Measurements from ENCODE around the gene SLC8A1. TPM values are rescaled to one million over a fixed set of nuclear protein-coding genes. Genes with fewer than 3 reads are reported as not detected.
A peak's percentile ranks its signal among the peaks of the same experiment; 100 is the strongest.

Gene SLC8A1
- total and polyA plus RNA-seq, 10 of the 15 experiments (the other 5 are each of a cell fraction or from before 2014, with no cell fraction given) = under 0.01 to 1.2 (median 0.01) TPM; not detected in 3

DNA sequence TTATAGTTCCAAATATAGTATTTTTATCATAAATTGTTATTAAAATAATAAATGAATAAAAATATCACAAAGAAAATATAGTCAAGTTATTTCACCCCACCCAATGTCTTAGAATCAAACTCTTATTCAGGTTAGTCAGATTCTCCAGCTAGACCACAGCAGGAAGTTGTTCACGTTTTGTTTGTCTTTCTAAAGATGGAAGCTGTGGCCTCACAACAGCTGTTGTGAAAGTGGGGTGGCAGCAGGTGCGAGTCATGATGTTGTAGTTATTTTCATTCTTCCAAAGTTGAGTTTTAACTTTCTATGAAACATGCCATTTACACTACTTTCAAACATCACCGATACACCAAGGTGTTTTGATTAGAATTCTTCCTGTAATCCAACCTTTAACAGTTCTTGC is 272.9 kb downstream of the SLC8A1 start:
- no peaks in the 10 kb centered on the region for H3K9me3 ChIP-seq (replicated peaks; ENCODE audit: control insufficient read depth, insufficient read depth, low read length)
- no peaks in the 10 kb centered on the region for H3K27me3 ChIP-seq (replicated peaks in 1 of 2; ENCODE audit: control insufficient read depth in 2 of 2, insufficient read depth in 2 of 2, low read length in 1 of 2)
- H3K36me3 ChIP-seq (ENCODE audit: control insufficient read depth in 2 of 2, insufficient read depth in 2 of 2, low read length in 1 of 2) = no peaks in the 10 kb centered on the region
- intact Hi-C loops (cut with micrococcal nuclease; ENCODE audit: unreplicated experiment) = no loop called here
- no peak for TF ChIP-seq NRF1 (conservative IDR thresholded peaks at IDR 0.05; ENCODE audit: low read depth, low read length)
- TF ChIP-seq YY1 (IDR thresholded peaks at IDR 0.05; ENCODE audit: low read depth, low read length) = no peak
- TF ChIP-seq MYB (IDR thresholded peaks at IDR 0.05; ENCODE audit: borderline replicate concordance, low read depth, low read length) = no peak
- no peak for TF ChIP-seq RUNX3 (IDR thresholded peaks at IDR 0.05; ENCODE audit: low read length)
- TF ChIP-seq PRDM15 (CRISPR knock-in tag; IDR thresholded peaks at IDR 0.05) = no peak
- no peak for TF ChIP-seq STAT3 (IDR thresholded peaks at IDR 0.05; ENCODE audit: low read depth, low read length)
- TF ChIP-seq IRF4 (IDR thresholded peaks at IDR 0.05; ENCODE audit: low read depth, low read length) = no peak
- TF ChIP-seq SRF (IDR thresholded peaks at IDR 0.05; ENCODE audit: low read depth in 2 of 2, low read length in 2 of 2) = no peak
- TF ChIP-seq, protein P1, sequence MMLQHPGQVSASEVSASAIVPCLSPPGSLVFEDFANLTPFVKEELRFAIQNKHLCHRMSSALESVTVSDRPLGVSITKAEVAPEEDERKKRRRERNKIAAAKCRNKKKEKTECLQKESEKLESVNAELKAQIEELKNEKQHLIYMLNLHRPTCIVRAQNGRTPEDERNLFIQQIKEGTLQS (IDR thresholded peaks at IDR 0.05; ENCODE audit: borderline replicate concordance, extremely low read depth, low read depth, low read length) = no peak
- no peak for TF ChIP-seq BCL11A (IDR thresholded peaks at IDR 0.05; ENCODE audit: low read depth, low read length)
- no peak for TF ChIP-seq NFYB (IDR thresholded peaks at IDR 0.05; ENCODE audit: insufficient read depth, low read depth, low read length)
- TF ChIP-seq CBX3 (IDR thresholded peaks at IDR 0.05; ENCODE audit: borderline replicate concordance, low read depth) = no peak
- TF ChIP-seq BHLHE40 (IDR thresholded peaks at IDR 0.05; ENCODE audit: borderline replicate concordance in 1 of 2, low read depth in 2 of 2, low read length in 1 of 2) = no peak
- TF ChIP-seq, protein P2, sequence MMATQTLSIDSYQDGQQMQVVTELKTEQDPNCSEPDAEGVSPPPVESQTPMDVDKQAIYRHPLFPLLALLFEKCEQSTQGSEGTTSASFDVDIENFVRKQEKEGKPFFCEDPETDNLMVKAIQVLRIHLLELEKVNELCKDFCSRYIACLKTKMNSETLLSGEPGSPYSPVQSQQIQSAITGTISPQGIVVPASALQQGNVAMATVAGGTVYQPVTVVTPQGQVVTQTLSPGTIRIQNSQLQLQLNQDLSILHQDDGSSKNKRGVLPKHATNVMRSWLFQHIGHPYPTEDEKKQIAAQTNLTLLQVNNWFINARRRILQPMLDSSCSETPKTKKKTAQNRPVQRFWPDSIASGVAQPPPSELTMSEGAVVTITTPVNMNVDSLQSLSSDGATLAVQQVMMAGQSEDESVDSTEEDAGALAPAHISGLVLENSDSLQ (IDR thresholded peaks at IDR 0.05) = no peak
- no peaks in the 10 kb centered on the region for H3K4me1 ChIP-seq (ENCODE audit: control insufficient read depth, insufficient read depth, low read length)
- H3K4me2 ChIP-seq (ENCODE audit: control insufficient read depth, insufficient read depth) = no peak overlapping the region
- H3K27ac ChIP-seq (ENCODE audit: control insufficient read depth, insufficient read depth) = no peak overlapping the region
- no TSS peak for BruUV-seq (replicated peaks)
- SMC1A ChIA-PET (ENCODE audit: uncharacterized antibody, unreplicated experiment) = interaction anchor here (0.6 to 1.3 kb wide), 2 partner anchors 13 to 95 kb away, joined by 4 read pairs; no protein-coding TSS in a partner anchor
- FAIRE-seq (peak; percentile 44), DNase-seq (ENCODE audit: low read depth, low spot score) (no peak), ATAC-seq (peak; percentile 46)
- no peak overlapping the region for H3K9ac ChIP-seq (ENCODE audit: control insufficient read depth, insufficient read depth, low read length)
- CTCF ChIA-PET = no interaction called here
- in situ Hi-C loops (cut with MboI) = no loop called here
- H4K20me1 ChIP-seq (ENCODE audit: control insufficient read depth, insufficient read depth) = no peaks in the 10 kb centered on the region
- no peaks in the 10 kb centered on the region for H3K79me2 ChIP-seq (ENCODE audit: control insufficient read depth, insufficient read depth, low read length)
- H2AFZ ChIP-seq (ENCODE audit: control insufficient read depth, low read depth, low read length) = no peak overlapping the region
- H3K4me3 ChIP-seq = no peak overlapping the region
- RAD21 ChIA-PET (ENCODE audit: unreplicated experiment) = no interaction called here
- POLR2A ChIA-PET = no interaction called here
- 17% methylated on average over 3 of the region's 3 CpGs for WGBS (ENCODE audit: insufficient coverage, insufficient replicate concordance, low lambda C conversion rate, missing lambda C conversion rate)

Measured in GM12878 (cell line).